Fibroblast of pulmonary artery (primary cell): ENCODE measurements around the gene NAV3.
"Not testable (repeated sequence)": the region's sequence is repeated elsewhere in the genome, so short reads cannot be mapped to it uniquely, and the experiment has no call there.

ENCODE experiments used
- DNase-seq: peaks from one replicate; pipeline ENCODE4 v3.0.0-alpha.2; 2010; ENCODE audit warnings: low read depth
- H3K4me3 ChIP-seq: replicated peaks from 2 replicates; pipeline ENCODE4 v1.5.1; 2011; ENCODE audit warnings: low read depth, mild to moderate bottlenecking, control low read depth, low read length, moderate library complexity
- CTCF ChIP-seq: IDR thresholded peaks from 2 replicates; pipeline ENCODE4 v1.5.1; 2011; ENCODE audit warnings: mild to moderate bottlenecking, control low read depth, low read length, inconsistent platforms; ENCODE audit errors: missing control alignments

NAV3 gene

GRCh38 chr12:78090266-78090665, 259.6 kb downstream of the NAV3 start:
- DNase-seq: no peak
- no peak overlapping the region for H3K4me3 ChIP-seq
- no peak for TF ChIP-seq CTCF

- H3K4me3 ChIP-seq: no peak overlapping the region
- no peak for TF ChIP-seq CTCF
- no peak for DNase-seq
Measured at GRCh38 chr12:78095623-78096022, 264.9 kb downstream of the NAV3 start.

- TF ChIP-seq CTCF: no peak
- no peak overlapping the region for H3K4me3 ChIP-seq
- DNase-seq: peak; percentile 74
Measured at GRCh38 chr12:78096909-78097597, 266.4 kb downstream of the NAV3 start.

- no peak for TF ChIP-seq CTCF
- no peak for DNase-seq
- no peak overlapping the region for H3K4me3 ChIP-seq
Measured at GRCh38 chr12:78099806-78100205, 269.1 kb downstream of the NAV3 start.

- no peak for DNase-seq
- no peak overlapping the region for H3K4me3 ChIP-seq
- TF ChIP-seq CTCF: no peak
Measured at GRCh38 chr12:78101113-78101876, 270.6 kb downstream of the NAV3 start.

GRCh38 chr12:78101946-78102635, 271.4 kb downstream of the NAV3 start:
- TF ChIP-seq CTCF: no peak

GRCh38 chr12:78102801-78103200, 272.1 kb downstream of the NAV3 start:
- DNase-seq, H3K4me3 ChIP-seq: not testable (repeated sequence)

More at GRCh38 chr12:78101946-78102635, 271.4 kb downstream of the NAV3 start:
- no peak for DNase-seq
- no peak overlapping the region for H3K4me3 ChIP-seq
